ENCODE results near the gene EPHB1.

EPHB1 gene

GRCh38 chr3:134887536-134887935 is 92.5 kb downstream of the EPHB1 start:
- no peak for DNase-seq

GRCh38 chr3:134892326-134892725 is 97.3 kb downstream of the EPHB1 start:
- DNase-seq: no peak

GRCh38 chr3:134892761-134893160 is 97.7 kb downstream of the EPHB1 start:
- no peak for DNase-seq

- DNase-seq: no peak
These were observed 99.5 kb downstream of the EPHB1 start for GRCh38 chr3:134894533-134894932.

DNA sequence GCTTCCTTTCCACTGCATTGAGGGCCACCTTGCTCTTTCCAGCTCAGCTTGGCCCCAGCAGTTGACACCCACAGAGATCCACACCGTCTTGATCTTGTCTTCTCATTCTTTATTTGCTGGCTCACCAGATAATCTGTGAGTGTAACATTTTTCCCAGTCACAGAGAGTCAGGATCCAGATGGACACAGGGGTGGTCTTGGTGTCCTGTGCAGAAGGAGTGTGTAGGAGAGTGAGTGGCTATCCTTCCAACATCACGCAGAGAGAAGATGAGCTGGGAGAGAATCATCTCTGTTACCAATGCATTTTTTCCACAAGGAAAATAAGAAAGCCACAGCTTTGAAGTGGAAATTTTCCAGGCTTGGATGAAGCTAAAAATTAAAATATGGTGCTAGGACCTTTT is 100.1 kb downstream of the EPHB1 start:
- DNase-seq: no peak

DNA sequence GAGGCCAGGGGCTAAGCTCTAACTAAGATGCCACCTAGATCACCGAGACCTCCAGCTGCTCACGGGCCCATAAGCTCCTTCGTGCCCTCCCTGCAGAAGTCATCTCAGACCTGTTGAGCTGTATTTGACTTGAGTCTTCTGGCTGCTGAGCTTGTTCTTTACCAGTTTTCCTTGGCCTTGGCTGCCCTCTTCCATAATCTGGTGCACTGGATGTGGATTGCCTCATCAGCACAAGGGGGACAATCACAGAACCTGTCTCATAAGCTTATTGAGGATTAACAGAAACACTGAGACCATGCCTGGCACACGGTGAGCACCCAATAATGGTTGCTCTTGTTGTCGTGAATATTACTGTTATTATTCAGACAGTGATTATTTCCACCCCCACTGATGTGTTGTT is 101.1 kb downstream of the EPHB1 start:
- no peak for DNase-seq

DNA sequence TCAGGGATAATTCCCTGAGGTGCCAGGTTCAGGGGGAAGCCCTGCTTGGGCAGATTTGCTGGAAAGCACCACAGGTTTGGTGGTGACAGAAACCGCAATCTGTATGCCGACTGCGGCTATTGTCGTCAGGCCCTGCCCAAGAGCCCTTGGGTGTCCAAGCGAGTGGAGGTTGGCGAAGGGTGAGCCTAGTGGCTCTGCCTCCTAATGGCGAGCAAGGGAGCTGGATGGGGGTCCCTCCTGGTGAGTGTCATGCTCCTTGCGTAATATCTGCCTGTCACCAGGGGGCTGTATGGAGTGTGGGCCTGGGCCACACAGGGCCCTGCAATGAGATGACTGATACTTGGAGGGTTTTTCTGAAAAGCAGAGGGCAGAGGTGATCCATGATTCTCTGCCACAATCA is 101.6 kb downstream of the EPHB1 start:
- DNase-seq: no peak

DNA sequence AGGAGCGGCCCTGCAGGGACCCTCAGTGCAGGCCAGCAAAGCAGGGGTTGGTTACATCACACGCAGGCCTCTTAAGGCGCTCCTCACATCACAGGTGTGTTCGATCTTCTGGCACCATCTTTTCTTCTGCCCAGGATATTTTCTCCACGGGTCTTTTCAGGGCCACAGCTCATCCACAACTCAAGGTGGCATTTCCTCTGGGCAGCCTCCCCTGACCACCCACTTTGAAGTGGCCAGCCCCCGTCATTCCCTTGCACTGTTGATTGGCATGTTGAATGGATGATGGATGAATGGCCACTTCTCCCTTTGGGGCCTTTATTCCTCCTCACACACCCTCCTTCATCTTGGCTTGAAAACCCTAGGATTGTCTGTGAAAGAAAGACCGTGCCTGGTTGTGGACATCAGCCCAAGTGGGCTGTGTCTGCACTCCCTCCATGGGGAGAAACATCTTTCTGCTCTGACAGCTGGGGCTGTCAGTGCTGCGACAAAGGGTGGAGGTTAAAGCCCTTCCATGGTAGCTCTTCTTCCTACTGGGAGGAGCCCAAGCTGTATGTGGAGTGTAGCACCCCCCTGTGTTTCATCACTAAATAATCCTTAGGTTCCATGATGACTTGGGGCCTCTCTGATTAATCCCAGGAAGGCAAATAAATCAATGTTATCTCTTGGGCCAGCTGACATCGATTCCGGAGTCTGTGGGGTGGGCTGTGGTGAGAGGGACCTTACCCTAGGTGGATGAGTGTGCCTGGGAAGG is 102.5 kb downstream of the EPHB1 start:
- DNase-seq: no peak

DNA sequence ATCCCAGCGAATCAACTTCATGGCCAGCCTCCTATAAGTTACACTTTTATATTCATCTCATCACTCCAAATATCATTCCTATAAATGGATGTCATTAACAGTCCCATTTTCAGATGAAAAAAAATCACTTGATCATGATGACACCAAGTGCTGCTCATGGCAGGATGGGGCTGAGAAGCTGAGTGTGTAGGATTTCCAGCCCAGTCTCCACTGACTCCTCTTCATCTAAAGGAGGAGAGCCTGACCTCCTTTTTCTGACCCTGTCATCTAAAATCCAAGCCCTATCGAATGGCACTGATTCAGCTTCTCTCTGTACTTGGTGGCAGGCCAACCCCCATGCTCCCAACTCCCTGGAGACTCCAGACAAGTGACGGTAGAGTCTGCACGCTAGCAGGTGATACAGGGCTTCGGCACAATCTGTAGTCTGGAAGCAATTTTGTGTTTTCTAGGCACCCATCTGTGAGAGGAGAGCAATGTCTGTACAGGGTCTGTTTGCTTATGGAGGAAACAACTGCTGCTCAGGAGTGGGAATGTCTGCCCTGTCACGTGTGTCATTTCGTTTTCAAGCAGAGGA is 103.2 kb downstream of the EPHB1 start:
- DNase-seq: no peak

- no peak for DNase-seq
These were observed 104.7 kb downstream of the EPHB1 start for GRCh38 chr3:134899786-134900185.

GRCh38 chr3:134900482-134900881 is 105.4 kb downstream of the EPHB1 start:
- DNase-seq: no peak

DNA sequence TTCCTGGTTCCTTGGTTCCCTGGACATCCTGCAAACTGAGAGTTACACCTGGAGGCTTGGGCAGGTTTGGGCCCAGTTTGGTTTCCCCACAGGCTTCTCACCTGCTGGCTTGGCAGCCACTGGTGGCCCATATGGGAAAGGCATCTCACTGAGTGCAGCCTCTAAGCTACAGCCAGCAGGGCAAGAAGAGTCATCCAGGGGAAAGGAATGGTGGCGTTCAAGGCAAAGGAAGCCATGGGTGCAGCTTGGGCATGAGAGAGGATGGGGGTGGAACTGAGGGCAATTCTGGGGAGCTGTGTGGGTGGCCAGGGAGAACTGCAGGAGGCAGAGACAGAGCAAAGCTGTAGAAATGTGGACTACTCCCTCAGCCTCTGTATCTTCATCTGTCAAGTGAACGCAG is 106.4 kb downstream of the EPHB1 start:
- no peak for DNase-seq

DNA sequence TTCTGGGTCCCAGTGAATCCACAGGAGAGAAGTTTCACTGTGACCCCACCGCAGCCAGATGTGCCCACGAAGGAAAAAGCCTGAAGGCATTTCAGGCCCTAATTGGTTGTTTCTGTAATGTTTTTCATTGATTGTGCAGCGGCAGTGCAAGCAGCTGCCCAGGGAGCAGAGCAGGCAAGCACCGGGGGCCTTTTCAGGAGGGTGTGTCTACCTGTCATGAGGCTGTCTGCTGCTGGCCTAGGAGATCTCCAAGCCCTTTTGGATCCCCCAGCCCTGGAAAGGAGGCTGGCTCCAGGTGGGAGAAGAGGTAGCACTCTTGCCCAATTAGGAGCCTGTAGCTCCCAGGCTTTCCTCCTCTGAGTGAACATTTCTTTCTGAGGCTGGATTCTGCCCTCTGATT is 108.8 kb downstream of the EPHB1 start:
- no peak for DNase-seq

DNA sequence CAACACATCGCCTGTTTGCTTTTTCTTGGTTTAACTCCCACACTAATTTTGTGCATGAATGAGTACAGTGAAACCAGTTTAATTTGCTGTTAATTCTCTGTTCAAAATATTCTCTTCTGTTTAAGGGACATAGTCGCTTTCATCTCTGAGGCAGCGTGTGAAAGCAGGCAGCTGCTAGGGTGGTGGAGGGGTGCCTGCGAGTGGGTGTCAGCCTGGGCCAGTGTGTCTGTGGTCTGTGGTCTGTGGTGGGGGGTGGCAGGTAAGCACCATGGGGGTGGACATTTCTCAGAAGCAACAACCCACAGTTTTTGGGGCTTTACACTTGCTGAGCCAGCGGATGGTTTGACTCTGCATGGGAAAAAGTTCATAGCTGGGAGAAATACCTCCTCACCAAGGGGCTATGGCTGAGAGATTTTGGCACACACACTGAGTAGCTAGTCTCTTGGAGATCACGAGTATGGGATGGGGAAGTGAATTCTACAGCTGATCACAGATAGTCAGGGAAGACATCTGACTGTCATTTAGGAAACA is 109.2 kb downstream of the EPHB1 start:
- no peak for DNase-seq

DNA sequence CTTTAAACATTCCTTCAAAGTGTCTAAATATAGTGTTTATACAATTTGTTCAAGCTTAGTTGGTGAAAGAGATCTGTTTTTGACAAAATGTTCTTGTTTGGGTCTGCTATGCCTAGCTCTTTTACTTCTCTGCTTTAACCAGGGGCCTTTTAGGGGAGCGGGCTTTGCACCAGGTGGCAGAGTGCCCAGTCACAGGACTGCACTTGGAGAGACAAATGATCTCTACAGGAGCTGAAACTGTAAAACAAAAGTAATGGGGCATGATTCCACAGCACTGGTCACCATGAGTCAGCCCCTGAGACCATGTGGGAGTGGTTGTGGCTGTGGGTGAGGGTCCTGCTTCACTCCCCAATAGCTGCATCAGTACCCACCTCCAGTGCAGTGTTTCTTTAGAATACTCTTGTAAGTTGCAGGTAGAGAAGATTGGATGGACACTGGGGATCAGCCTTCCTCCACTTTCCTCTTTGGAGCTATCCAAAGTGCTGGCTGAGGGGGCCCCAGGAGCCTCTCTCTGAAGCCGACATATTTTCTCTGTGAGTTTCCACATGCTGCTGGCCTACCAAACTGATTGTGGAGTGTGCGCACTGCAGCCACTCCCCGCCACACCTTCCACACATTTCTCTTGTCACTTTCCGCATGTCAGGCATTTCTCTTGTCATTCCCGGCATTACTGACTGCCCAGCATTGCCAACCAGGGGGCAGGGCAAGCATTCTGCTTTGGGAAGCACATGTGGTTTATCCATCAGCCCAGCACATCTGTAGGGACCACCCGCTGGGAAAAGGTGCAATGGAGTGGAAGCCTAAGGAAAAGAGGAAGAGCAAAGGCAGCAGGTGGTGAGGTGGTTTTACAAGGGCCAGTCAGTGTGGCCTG is 110.0 kb downstream of the EPHB1 start:
- no peak for DNase-seq

DNA sequence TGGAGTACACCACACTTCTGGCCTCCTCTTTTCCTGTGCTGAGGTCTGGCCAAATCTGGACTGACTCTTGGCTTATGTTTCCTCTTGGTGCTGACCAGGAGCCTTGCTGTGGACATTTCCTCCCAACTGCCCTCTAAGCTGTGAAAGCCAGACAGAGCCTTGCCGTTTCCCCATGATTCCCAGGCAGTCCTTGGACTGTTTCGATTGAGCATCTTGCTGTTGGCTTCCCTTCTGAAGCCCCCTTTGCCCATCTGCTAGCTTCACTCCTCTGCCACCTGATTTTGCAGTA is 110.5 kb downstream of the EPHB1 start:
- no peak for DNase-seq

DNA sequence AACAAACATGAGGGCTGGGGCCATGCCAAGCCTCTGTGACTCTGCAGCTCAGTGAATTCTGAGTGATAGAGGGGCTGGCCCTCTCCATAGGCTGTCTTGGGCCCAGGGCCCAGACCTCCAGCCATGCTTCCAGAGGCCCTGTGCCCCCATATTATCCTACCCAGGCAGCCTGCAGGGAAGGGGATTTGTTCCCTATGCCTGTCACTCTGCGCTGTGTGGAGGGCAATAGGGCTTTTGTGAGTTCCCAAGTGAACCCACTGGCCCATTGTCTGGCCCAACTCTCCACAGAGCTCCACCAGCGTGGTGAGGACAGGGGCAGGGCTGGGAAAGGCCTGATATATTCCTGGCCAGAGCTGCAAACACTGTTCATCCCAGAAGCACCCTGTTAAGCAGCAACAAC is 113.2 kb downstream of the EPHB1 start:
- DNase-seq: no peak

DNA sequence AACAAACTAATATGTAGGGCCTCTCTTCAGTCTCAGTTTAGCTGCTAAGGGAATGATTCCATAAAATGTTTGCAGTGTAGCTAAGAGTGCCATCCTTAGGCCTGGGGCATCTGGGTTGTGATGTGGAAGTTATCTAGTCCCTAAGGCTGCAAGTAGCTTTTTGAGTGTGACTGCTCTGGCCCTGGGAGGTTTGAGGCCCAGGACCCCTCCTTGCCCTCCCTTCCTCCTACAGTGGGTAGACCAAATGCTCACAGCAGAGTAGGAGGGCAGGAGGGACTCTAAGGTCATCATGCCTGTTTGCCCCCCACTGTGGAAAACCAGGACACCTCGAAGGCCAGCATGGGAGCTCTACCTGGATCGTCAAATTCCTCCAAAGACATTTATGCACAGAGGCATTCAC is 115.0 kb downstream of the EPHB1 start:
- DNase-seq: no peak

DNA sequence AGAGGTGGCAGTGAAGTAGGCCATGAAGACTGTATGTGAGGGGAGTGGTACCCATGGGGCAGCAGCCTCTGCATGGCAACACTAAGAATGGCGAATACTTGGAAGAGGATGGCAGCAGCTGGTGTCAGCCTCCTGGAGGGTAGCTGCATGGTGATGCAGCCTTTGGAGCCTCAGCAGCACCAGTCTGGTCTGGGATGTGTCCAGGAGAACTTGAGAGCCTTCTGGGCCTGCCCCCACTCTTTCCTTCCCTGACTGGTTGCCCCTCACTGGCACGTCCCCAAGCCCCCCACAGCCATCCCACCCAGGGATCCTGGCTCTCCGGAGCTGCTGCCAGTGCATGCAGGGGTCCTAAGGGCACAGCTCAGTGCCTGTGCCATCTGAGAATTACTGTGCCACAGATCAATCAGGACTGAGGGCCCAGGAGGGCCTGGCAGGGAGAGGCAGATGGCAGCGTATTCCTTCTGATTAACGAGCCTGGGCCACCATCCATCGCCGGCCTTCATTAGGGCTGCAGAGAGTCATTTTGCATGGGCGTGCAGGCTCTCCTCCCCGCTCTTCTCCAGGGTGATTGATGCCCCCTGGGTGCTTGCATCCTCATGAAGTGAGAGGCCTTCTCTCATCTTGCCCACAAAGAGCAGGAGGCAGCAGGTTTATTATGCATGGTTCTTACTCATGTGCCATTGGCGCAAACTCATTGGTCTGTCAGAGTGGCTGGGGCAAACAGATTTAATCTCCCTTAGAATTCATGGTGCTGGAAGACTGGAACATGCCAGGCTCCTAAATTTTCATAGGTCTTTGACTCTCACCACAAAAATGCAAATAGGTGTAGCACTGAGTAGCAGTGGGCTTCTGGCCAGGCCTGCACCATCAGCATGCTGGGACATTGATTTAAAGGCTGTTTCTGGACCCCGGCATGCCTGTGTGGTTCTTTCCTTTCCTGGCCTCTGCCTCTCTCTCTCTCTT is 116.8 kb downstream of the EPHB1 start:
- DNase-seq: no peak

GRCh38 chr3:134916276-134916961 is 121.4 kb downstream of the EPHB1 start:
- DNase-seq: no peak

DNA sequence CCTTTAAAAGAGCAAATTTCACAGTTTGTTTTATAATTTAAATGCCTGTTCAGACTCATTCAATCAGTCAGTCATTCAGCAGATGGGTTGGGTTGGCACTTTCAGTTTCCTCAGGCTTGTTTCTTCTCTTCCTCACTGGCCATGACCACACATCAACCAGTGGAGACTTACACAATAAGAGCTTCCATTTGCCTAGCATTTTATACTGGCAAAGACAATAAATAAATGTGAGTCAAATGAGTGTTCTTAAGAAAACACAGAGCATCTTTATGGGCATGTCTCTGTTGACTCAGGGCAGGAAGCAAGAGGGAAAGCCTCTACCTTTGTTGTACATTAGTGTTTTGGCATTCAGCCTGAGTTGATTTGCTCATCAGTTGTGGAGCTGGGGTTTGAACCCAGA is 122.6 kb downstream of the EPHB1 start:
- no peak for DNase-seq

DNA sequence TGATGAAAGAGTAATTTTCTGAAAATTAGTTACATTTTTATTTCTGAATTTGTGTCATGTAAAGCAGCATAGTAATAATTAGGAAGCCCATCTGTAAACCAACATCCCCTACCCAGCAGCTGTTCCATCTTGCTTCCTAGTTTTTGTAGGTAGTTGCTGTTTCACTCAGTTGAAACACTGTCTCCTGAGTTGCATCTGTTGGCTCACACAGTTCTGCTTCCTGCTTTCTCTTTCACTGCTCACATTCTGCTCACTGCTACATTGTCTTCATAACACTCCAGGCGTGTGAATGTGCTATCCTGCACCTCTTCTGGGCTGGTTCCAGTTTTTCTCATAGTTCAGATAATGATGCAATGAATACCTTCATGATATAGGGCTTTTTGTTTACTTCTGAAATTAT is 123.4 kb downstream of the EPHB1 start:
- no peak for DNase-seq

All from GF-D8 (cell line).